ENCODE results near the gene EPC2.

GRCh38 chr2:148607566-148607965 is 37.0 kb upstream of the EPC2 start:
- TF ChIP-seq RAD51 (IDR thresholded peaks at IDR 0.05), result no peak
- TF ChIP-seq CTCF (IDR thresholded peaks at IDR 0.05 in 2 of 3, conservative IDR thresholded peaks at IDR 0.05 in 1 of 3; ENCODE audit: control insufficient read depth in 2 of 3, extremely low read depth in 1 of 3, insufficient read depth in 1 of 3, low read depth in 3 of 3, low read length in 3 of 3), result no peak
- no peak for TF ChIP-seq EZH2 (IDR thresholded peaks at IDR 0.05; ENCODE audit: borderline replicate concordance, control insufficient read depth, low read depth, low read length)
- TF ChIP-seq NFYB (IDR thresholded peaks at IDR 0.05; ENCODE audit: insufficient read depth, low read depth, low read length), result no peak
- TF ChIP-seq ZBED1 (IDR thresholded peaks at IDR 0.05; ENCODE audit: borderline replicate concordance), result no peak
- TF ChIP-seq MAX (IDR thresholded peaks at IDR 0.05; ENCODE audit: low read depth, low read length), result no peak
- no peak for TF ChIP-seq MXI1 (IDR thresholded peaks at IDR 0.05; ENCODE audit: low read depth, low read length)
- TF ChIP-seq NRF1 (conservative IDR thresholded peaks at IDR 0.05; ENCODE audit: low read depth, low read length), result no peak
- no peak for TF ChIP-seq SUZ12 (IDR thresholded peaks at IDR 0.05; ENCODE audit: unreplicated experiment)
- no peak for TF ChIP-seq MYB (IDR thresholded peaks at IDR 0.05; ENCODE audit: borderline replicate concordance, low read depth, low read length)
- TF ChIP-seq JUND (IDR thresholded peaks at IDR 0.05; ENCODE audit: low read depth, low read length), result no peak
- no peak for TF ChIP-seq IRF3 (IDR thresholded peaks at IDR 0.05)
- TF ChIP-seq POLR2AphosphoS5 (IDR thresholded peaks at IDR 0.05; ENCODE audit: low read length), result no peak
- TF ChIP-seq POLR2A (IDR thresholded peaks at IDR 0.05; ENCODE audit: low read depth, low read length), result no peak
